Stimulated activated CD8-positive, alpha-beta memory T cell treated with anti-CD3 and anti-CD28 coated beads, Interleukin-7, amount 100 ng/mL, for 4 hours (primary cell): ENCODE results near the gene CDC45.

Experiments
- DNase-seq, 2 donors: peaks; one replicate each; pipeline ENCODE4 v3.0.0-alpha.2; 2020; ENCODE audit warnings: low read depth in 2 of 2

Gene CDC45

DNA sequence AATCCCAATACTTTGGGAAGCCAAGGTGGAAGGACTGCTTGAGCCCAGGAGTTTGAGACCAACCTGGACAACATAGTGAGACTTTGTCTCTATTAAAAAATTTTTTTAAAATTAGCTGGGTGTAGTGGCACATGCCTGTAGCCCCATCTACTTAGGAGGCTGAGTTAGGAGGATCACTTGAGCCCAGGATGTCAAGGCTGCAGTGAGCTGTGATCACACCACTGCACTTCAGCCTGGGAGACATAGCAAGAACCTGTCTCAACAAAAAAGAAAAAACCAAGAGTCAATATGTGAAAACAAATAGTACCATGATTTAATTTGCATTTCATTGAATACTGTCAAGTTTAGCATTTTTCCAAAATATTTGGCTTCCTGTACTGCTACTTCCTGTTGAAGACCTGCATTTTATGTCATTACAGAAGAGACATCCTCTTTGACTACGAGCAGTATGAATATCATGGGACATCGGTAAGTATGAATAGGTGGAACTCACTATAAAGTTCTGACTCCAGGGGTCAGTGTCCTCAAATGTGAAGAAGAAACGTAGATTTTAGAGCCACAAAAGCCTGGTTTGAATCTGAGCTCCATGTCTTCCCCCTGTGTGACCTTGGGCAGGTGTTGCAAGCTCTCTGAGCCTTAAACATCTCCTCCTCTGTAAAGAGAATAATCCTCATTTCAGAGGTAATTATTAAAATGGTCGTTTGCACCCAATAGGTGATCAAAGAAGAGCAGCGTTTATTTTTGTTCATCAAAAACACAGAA is 16.0 kb downstream of the CDC45 start:
- DNase-seq = no peak

DNA sequence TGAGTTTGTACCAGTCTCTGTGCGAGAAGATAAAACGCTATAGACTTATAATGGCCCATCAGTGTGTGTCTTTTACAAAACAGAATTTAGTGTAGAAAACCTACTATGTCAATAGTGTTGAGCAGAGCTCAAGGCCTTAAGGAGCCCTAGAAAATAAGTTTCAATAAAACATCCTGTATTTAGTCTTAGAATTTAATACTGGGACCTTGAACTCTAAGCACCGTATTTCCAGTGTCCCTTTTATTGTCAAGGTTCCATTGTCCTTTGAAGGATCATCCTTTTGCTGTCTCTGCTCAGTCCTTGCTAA is 16.6 kb downstream of the CDC45 start:
- DNase-seq = no peak

DNA sequence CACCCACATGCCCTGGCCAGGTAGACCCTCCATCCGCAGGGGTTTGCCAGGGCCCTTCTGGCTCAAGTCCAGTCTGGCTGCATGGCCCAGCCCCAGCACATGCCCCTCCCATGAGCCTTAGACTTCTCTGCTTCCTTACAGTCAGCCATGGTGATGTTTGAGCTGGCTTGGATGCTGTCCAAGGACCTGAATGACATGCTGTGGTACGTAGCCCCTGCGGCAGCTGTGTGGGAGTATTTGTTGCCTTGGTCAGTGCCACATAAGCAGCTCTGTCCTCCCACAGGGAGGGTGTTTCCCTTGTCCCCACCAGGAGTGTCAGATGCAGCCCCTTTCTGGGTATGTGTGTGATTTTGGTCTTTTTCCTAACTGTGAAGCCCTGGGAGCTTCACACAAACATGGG is 17.5 kb downstream of the CDC45 start:
- DNase-seq = no peak

DNA sequence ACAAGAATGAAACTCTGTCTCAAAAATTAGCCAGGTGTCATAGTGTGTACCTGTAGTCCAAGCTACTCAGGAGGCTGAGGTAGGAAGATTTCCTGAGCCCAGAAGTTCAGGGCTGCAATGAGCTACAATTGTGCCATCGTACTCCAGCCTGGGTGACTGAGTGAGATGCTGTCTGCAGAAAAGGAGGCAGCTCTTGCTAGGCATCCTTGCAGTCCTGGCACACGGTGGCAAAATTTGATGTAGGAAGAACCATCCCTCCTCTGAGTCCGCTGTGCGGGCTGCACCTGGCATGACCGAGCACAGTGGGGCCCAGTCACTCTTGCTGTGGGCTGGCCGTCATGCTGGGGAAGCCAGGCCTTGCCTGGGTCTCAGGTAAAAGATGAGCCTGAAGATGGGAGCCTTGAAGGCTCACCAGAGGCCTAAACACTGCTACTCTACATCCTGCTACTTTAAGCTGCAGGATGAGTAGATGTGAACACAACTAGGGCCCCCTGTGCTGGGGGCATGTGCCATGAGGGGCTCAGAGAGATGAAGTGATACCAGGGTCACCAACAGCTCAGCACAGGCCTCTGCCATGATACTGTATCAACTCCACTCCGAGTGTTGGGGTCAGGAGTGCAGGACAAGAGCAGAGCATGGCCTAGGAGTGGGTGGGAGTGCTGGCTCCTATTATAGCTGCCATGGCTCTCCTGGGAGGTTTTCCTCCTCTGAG is 18.6 kb downstream of the CDC45 start:
- no peak for DNase-seq

DNA sequence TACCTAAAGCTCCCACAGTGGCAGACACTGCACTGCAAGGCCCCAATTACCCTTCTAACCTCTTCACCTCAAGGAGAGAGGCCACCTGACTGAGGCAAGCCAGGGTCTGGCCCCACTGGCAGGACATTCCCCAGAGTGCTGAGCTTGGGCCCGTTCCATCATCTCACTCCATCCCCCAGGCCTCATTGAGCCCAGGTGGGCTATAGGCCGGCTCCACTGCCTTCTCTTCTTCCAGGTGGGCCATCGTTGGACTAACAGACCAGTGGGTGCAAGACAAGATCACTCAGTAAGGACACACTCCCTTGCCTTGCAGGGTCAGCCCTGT is 19.1 kb downstream of the CDC45 start:
- no peak for DNase-seq

DNA sequence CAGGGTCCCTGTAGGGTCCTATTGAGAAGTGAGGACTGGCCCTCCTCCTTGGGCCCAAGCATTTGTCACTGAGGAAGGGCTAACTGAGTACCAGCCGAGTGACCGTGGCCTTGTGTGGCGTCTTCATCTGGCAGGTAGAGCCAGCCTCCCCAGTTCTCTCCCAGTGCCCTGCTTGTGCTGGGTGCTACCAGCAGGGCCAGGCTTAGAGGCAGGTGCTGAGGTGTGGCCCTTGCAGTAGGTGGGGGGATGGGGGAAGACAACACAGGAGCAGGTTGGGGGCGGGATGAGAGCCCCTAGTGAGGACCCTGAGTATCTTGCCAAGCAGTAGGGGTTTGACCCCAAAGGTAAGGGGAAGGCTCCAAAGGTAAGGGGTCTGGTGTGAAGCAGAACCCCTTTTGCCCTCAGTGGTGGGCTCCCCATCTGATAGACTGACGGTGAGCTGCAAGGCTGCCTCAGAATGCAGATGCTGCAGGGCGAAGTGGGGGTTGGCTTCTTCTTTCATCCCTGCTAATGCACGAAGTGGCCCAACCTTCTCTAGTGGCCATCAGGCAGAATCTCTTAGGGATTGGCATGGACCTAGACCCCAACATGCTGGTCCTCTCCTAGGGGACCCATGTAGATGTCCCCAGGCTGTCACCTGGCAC is 19.6 kb downstream of the CDC45 start:
- no peak for DNase-seq

DNA sequence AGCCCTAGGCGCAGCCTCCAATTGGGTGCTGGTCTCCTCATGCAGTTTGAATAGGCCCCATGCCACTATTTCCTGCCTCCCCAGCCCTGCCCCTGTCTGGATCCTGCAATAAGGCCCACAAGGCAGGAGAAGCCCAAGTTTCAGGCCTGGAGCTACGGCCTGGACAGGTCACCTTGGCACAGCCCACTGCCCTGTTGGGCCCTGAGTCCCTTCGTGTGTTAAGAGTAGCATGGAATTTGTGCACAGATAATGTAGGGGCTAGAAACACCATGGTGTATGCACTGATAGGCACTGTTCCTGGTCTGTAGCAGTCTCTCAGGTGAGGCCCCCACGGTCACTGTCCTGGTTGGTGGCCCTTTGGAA is 20.1 kb downstream of the CDC45 start:
- no peak for DNase-seq

DNA sequence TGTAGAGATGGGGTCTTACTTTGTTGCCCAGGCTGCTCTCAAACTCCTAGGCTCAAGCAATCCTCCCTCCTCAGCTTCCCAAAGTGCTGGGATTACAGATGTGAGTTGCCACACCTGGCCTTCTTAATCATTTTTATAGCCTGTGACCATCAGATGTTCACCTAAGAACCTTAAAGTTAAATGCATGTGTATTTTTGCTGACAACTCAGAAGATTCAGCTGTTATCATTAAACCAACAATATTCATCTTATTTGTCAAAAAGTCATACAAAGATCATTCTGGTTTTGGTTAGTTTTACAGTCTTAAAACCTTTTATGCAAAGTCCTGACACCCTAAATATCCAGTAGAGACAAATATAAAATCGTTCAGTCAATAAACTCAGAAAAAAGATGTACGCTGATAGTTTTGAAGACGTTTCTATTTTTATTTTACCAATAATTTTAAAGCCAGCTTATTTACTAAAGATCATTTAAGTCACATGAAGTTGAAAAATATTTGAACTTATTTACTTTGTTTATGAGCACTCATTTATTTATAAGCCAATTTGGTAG is 22.3 kb downstream of the CDC45 start:
- DNase-seq = no peak

DNA sequence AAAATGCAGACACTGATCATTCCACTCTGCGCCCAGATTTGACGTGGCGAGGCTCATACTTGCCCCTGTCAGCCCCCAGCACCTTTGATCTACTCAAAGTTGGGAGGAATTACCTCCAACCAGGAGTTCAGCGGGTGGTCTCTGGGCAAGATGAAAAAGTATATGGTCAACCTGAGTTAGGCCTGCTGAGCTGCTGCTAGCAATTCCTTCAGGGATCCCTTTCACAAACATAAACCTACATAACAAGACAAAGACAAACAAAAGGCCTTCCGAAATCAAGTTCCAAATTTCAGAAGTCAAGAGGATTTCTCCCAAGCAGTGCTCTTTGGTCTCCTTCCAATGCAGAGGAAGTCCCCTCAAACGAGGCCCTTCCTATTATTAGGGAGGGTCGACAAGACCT is 23.6 kb downstream of the CDC45 start:
- DNase-seq = no peak

DNA sequence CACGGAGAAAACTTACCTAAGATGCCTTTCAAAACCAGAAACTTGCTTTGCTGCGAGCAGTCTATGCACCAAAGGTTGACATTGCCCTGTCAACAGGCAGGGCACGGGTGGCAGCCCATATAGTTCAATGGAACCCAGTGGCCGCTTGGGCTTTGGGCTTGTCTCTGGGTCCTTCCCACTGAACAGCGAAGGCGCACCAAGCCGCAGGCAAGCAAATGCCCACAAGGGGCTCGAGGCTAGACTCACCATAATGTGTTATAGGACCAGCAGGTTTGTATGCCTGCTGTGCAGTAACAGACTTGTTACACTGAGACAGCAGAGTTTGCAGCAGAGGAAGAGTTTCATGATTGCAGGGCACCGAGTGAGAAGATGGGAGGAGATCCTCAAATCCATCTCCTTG is 24.1 kb downstream of the CDC45 start:
- no peak for DNase-seq

DNA sequence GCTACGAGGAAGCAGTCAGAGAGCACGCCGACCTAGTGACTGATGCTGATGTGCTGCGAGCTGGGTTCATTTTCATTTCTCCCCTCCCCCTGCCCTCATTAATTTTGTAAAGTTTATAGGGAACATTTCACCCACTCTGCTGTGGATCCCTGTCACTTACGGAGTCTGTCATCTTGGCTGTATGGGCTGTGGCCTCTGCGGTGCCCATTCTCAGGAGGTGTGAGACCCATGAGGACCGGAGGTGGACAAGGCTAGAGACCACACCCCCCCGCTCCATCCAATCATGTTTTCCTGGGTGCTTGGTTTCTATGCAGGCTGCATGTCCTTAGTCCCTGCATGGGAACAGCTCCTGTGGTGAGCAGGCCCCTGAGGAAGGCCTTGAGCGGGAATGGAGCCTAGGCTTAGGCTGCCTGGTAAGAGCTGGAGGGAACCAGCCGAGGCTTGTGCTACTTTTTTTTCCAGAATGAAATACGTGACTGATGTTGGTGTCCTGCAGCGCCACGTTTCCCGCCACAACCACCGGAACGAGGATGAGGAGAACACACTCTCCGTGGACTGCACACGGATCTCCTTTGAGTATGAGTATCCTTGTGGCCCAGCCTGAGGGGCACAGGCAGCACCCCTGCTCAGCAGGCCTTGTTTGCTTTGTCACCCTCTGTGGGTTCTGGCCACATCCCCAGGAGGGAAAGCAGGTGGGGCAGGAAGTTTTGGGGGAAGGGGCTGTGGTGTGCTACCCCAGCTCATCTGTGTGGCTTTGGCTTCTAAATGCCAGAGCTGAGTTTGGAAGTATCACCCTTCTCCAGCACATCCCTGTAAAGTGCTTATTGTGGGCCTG is 25.4 kb downstream of the CDC45 start:
- DNase-seq = no peak

DNA sequence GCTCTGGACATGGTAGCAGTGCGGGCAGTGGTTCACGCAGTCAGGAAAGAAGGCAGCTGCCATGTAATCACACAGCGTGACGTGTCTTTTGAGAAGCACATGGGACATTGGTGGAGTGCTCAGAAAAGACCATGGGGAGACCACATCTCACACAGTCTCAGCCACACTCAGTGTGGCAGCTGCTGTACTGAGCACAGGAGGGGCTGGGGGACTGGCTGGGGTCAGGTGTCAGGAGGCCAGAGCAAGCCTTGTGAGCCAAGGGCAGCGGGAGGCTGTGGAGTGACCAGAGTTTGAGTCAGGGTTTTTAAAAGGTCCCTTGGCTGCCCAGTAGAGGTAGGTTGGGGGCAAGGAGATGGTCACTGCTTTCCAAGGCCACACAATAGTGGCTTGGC is 26.0 kb downstream of the CDC45 start:
- DNase-seq = no peak

DNA sequence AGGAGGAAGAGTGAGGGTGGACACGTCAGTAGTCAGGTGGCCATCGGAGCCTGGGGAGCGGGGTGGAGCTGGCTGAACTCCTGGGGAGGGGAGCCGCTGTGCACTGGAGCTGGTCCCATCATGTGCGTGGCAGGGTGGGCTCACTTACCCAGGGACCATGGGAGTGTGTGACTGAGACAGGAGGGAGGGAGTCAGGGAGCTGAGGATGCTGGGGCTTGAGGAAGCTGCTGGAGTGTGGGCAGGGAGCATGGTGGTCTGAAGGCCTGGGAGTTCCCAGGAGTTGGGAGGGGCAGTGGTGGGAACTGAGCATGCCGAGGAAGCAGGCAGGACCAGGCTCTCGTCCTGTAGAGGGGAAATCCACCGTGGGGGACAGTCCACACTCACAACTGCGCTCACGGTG is 26.5 kb downstream of the CDC45 start:
- DNase-seq = no peak

DNA sequence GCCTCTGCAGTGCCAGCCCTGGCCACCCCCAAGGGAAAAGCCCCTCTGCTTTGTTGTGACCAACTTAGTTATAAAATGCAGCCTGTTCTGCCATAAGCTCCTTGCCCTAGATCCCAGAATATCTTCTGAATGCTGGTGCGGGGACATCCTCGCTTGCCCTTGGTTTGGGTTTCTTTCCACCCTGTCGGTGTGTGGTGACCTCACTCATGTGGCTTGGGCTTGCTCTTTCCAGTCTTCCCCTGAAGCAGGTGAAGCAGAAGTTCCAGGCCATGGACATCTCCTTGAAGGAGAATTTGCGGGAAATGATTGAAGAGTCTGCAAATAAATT is 27.8 kb downstream of the CDC45 start:
- DNase-seq = no peak

DNA sequence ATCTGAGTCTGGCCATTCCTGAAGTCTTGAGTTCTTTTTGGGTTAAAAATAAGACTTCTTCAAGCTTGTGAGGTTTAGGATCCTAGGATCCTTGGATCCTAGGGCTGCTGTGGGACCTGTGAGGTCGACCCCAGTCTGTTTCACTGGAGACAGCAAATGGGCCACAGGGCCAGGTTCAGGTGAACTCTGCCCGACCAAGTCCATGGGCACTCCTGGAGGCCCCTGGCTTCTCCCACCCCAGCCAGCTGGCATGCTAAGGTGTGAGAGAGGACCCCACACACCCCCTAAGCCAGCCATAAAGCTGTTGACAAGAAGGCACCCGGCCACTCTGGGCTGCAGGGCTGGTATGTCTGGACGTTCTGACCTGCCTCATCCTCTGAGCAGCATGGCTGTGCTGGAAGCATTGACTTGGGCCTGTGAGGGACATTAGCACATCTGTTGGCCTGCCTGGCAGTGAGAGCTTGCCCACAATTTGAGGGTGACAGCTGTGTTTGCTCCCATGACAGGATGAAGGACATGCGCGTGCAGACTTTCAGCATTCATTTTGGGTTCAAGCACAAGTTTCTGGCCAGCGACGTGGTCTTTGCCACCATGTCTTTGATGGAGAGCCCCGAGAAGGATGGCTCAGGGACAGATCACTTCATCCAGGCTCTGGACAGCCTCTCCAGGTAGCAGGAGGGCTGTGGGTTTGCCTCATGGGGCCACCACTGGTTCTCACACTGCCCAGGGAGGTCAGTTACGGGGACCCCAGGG is 28.5 kb downstream of the CDC45 start:
- DNase-seq = no peak

DNA sequence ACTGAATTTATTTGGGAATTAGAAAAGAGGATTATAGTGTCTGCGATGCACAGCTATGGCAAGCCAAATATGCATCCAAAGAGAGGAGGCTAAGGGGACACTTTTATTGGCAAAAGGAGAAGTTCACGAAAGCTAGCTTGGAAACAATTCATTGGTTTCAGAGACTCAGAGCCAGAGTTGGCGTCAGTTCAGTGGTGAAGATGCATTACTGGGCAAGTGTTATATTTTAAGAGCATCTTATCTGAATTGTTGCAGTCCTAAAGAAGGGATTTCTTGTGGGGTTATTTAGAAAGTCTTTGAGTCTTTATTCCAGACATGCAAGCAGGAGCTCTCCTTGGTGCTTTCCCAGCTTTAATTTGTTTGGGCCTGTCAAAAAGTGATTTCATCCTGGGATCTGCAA is 29.5 kb downstream of the CDC45 start:
- DNase-seq = no peak

DNA sequence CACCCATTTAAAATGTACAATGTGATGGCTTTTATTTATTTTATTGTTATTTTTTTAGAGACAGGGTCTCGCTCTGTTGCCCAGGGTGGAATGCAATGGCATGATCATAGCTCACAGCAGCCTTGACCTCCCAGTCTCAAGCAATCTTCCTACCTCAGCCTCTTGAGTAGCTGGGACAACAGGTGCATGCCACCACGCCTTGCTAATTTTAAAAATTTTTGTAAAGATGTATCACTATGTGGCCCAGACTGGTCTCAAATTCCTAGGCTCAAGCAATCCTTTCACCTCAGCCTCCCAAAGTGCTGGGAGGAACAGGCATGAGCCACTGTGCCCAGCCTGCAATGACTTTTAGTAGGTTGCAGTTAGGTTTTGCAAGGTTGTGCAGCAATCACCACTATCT is 30.2 kb downstream of the CDC45 start:
- DNase-seq = no peak

DNA sequence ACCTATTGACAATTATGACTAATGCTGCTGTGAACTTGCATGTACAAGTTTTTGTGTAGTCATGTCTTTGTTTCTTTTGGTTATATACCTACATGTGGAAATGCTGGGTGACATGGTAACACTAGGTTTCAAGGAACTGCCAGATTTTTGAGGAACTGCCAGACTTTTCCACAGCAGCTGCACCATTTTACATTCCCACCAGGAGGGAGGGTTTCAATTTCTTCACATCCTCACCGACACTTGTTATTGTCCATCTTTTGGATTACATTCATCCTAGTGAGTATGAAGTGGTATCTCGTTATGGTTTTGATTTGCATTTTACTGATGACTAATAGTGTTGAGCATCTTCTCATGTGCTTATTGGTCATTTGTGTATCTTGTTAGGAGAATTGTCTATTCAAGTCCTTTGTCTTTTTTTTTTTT is 31.2 kb downstream of the CDC45 start:
- no peak for DNase-seq

DNA sequence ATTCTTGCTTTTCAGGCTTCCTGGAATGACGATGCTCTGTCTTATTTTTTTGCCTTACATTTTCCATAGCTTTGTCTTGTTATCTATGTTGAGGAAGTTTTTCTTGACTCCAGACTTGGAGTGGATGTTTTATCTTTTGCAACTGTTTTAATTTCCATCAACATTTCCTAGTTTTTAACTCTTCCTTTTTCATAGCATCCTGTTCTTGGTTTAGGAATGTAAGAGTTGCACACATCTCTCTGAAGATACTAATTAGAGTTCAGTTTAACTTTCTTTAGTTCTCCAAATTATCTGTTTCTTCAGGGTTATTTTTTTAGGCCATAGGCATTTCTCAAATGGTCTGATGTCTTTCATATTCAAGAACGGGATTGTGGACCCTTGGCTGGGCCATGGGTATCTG is 34.1 kb downstream of the CDC45 start:
- DNase-seq = no peak

DNA sequence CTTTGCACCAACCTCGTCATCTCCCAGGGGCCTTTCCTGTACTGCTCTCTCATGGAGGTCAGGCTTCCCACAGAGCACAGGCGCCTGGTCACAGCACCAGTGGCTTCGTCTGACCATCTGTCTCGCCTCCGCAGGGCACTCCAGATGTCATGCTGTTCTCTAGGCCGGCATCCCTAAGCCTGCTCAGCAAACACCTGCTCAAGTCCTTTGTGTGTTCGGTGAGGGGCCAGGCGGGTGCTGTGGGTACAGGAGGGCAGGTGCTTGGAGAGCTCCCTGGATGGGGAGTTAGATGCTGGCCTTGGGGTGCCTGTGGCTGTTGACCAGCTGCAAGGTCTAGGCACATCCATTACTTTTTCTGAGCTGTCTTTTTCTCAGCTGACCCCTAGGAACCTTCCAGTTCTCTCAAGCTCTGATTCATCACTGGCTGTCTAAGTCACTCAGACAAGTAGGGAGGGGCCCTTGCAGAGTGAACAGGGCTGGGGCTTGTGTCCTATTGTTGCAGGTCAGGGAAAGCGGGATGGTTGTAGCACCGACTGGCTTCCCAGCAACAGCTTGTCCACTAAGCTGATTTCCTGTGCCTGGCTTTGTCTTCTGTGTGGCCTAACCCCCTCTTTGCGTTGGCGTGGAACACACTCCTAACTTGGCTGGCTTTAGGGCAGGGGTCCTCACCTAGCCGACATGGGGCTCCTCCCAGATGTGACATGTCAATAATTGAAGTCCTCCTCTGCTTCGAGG is 35.3 kb downstream of the CDC45 start:
- DNase-seq = no peak
